Measurements from ENCODE around the gene DISC1. TPM values are rescaled to one million over a fixed set of nuclear protein-coding genes. Genes with fewer than 3 reads are reported as not detected.

Gene DISC1
- total RNA-seq, 2 experiments from 2014 or later = 19.8 to 20.0 TPM

- H3K27me3 ChIP-seq (ENCODE audit: control insufficient read depth in 1 of 2, insufficient read depth in 2 of 2, low read length in 2 of 2) = no peaks in the 10 kb centered on the region
- no peak for TF ChIP-seq CTCF (IDR thresholded peaks at IDR 0.05)
- no peak overlapping the region for H3K27ac ChIP-seq (ENCODE audit: low read depth in 1 of 2, low read length in 2 of 2)
- ChIA-PET CTCF (no interaction called here), POLR2A (no interaction called here)
- Mint-ChIP-seq H3K27me3 (no peaks in the 10 kb centered on the region), H3K4me1 (ENCODE audit: low read depth) (peaks cover 42% of the 10 kb centered on the region), H3K4me3 (no peak overlapping the region), H3K27ac (no peak overlapping the region), H3K36me3 (ENCODE audit: low read depth) (peaks cover 12% of the 10 kb centered on the region), H3K9me3 (no peaks in the 10 kb centered on the region)
- H3K4me3 ChIP-seq (ENCODE audit: low read length) = no peak overlapping the region
- no peak for DNase-seq
- no peaks in the 10 kb centered on the region for H3K36me3 ChIP-seq (ENCODE audit: insufficient read depth, low read length)
- no peaks in the 10 kb centered on the region for H3K9me3 ChIP-seq (ENCODE audit: control insufficient read depth in 1 of 2, insufficient read depth in 1 of 2, low read length in 2 of 2)
- ATAC-seq (ENCODE audit: poor library complexity) = no peak
- intact Hi-C loops (cut with DNase I, micrococcal nuclease) = no loop called here
- peaks cover 12% of the 10 kb centered on the region for H3K4me1 ChIP-seq (ENCODE audit: insufficient read depth, low read length)
Measured at GRCh38 chr1:231677442-231677841, 50.9 kb downstream of the DISC1 start.

GRCh38 chr1:231678011-231678432 is 51.4 kb downstream of the DISC1 start:
- TF ChIP-seq CTCF (IDR thresholded peaks at IDR 0.05) = no peak
- Histone ChIP-seq H3K9me3 (ENCODE audit: control insufficient read depth in 1 of 2, insufficient read depth in 1 of 2, low read length in 2 of 2) (no peaks in the 10 kb centered on the region), H3K27me3 (ENCODE audit: control insufficient read depth in 1 of 2, insufficient read depth in 2 of 2, low read length in 2 of 2) (no peaks in the 10 kb centered on the region), H3K4me3 (ENCODE audit: low read length) (no peak overlapping the region), H3K36me3 (ENCODE audit: insufficient read depth, low read length) (no peaks in the 10 kb centered on the region), H3K27ac (ENCODE audit: low read depth in 1 of 2, low read length in 2 of 2) (no peak overlapping the region), H3K4me1 (ENCODE audit: insufficient read depth, low read length) (peaks cover 12% of the 10 kb centered on the region)
- Mint-ChIP-seq H3K9me3 (no peaks in the 10 kb centered on the region), H3K27ac (no peak overlapping the region), H3K36me3 (ENCODE audit: low read depth) (peaks cover 16% of the 10 kb centered on the region), H3K4me1 (ENCODE audit: low read depth) (peaks cover 36% of the 10 kb centered on the region), H3K4me3 (no peak overlapping the region), H3K27me3 (no peaks in the 10 kb centered on the region)
- ATAC-seq (ENCODE audit: poor library complexity) (no peak), DNase-seq (no peak)
- ChIA-PET CTCF (no interaction called here), POLR2A (no interaction called here)
- intact Hi-C loops (cut with DNase I, micrococcal nuclease) = no loop called here

DNA sequence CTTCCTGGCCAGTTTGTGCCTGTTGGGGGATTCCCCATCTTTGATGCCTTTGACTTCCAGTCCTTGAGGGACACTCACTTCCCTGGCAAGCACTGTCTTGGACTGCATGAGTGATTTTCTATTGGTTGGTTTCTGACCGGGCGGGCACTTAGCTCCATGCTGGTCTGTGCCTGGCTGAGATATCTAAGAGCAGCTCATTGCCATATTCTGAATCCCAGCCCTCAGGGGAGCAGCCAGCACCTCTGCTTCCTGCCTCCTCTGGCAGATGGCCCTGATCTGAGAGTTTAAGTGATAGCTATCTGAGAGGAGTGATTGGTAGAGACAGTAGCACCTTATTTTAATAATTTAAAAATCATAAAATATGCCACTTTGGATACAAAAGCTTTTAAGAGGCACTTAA is 52.5 kb downstream of the DISC1 start:
- ChIA-PET POLR2A (no interaction called here), CTCF (no interaction called here)
- Histone ChIP-seq H3K4me3 (ENCODE audit: low read length) (no peak overlapping the region), H3K4me1 (ENCODE audit: insufficient read depth, low read length) (peaks cover 12% of the 10 kb centered on the region), H3K27me3 (ENCODE audit: control insufficient read depth in 1 of 2, insufficient read depth in 2 of 2, low read length in 2 of 2) (no peaks in the 10 kb centered on the region), H3K9me3 (ENCODE audit: control insufficient read depth in 1 of 2, insufficient read depth in 1 of 2, low read length in 2 of 2) (no peaks in the 10 kb centered on the region), H3K36me3 (ENCODE audit: insufficient read depth, low read length) (no peaks in the 10 kb centered on the region), H3K27ac (ENCODE audit: low read depth in 1 of 2, low read length in 2 of 2) (no peak overlapping the region)
- no peaks in the 10 kb centered on the region for H3K27me3 Mint-ChIP-seq
- no peak overlapping the region for H3K4me3 Mint-ChIP-seq
- no peak for DNase-seq
- intact Hi-C loops (cut with DNase I, micrococcal nuclease) = no loop called here
- no peak overlapping the region for H3K27ac Mint-ChIP-seq
- H3K36me3 Mint-ChIP-seq (ENCODE audit: low read depth) = peaks cover 16% of the 10 kb centered on the region
- no peak for TF ChIP-seq CTCF (IDR thresholded peaks at IDR 0.05)
- ATAC-seq (ENCODE audit: poor library complexity) = no peak
- H3K4me1 Mint-ChIP-seq (ENCODE audit: low read depth) = peaks cover 26% of the 10 kb centered on the region
- H3K9me3 Mint-ChIP-seq = no peaks in the 10 kb centered on the region

Measured in CD4-positive, alpha-beta T cell (primary cell).